GM19328 (cell line): ENCODE results near the gene DNAH8.
"Not testable (repeated sequence)": the region's sequence is repeated elsewhere in the genome, so short reads cannot be mapped to it uniquely, and the experiment has no call there.

Experiments used
- ATAC-seq: cut with Tn5 transposase; IDR thresholded peaks from one replicate; pipeline ENCODE4 v1.9.1; 2021; ENCODE audit warnings: mild to moderate bottlenecking, moderate library complexity; ENCODE audit not compliant: unreplicated experiment

DNAH8 gene

GRCh38 chr6:38827024-38827423, 111.9 kb downstream of the DNAH8 start:
- no peak for ATAC-seq

GRCh38 chr6:38831865-38832264, 116.8 kb downstream of the DNAH8 start:
- no peak for ATAC-seq

- no peak for ATAC-seq
These were observed 118.2 kb downstream of the DNAH8 start for GRCh38 chr6:38833320-38833719.

GRCh38 chr6:38836585-38836984, 121.5 kb downstream of the DNAH8 start:
- ATAC-seq: no peak

- ATAC-seq: no peak
These were observed 122.0 kb downstream of the DNAH8 start for GRCh38 chr6:38837101-38837500.

- ATAC-seq: no peak
These were observed 128.7 kb downstream of the DNAH8 start for GRCh38 chr6:38843798-38844197.

- ATAC-seq: no peak
These were observed 130.8 kb downstream of the DNAH8 start for GRCh38 chr6:38845931-38846330.

- no peak for ATAC-seq
These were observed 131.2 kb downstream of the DNAH8 start for GRCh38 chr6:38846361-38846760.

GRCh38 chr6:38846844-38847243, 131.7 kb downstream of the DNAH8 start:
- ATAC-seq: no peak

- ATAC-seq: no peak
These were observed 132.4 kb downstream of the DNAH8 start for GRCh38 chr6:38847497-38847896.

- ATAC-seq: no peak
These were observed 133.6 kb downstream of the DNAH8 start for GRCh38 chr6:38848760-38849159.

GRCh38 chr6:38852215-38852614, 137.1 kb downstream of the DNAH8 start:
- no peak for ATAC-seq

- no peak for ATAC-seq
These were observed 138.1 kb downstream of the DNAH8 start for GRCh38 chr6:38853236-38853635.

GRCh38 chr6:38856492-38856891, 141.4 kb downstream of the DNAH8 start:
- ATAC-seq: no peak

- no peak for ATAC-seq
These were observed 142.7 kb downstream of the DNAH8 start for GRCh38 chr6:38857815-38858214.

- no peak for ATAC-seq
These were observed 144.9 kb downstream of the DNAH8 start for GRCh38 chr6:38860041-38860440.

GRCh38 chr6:38861926-38862401, 146.9 kb downstream of the DNAH8 start:
- no peak for ATAC-seq

- no peak for ATAC-seq
These were observed 150.5 kb downstream of the DNAH8 start for GRCh38 chr6:38865521-38866174.

GRCh38 chr6:38867726-38868125, 152.6 kb downstream of the DNAH8 start:
- no peak for ATAC-seq

GRCh38 chr6:38871741-38872568, 156.8 kb downstream of the DNAH8 start:
- ATAC-seq: no peak

GRCh38 chr6:38873001-38873400, 157.9 kb downstream of the DNAH8 start:
- ATAC-seq: no peak

GRCh38 chr6:38873816-38874215, 158.7 kb downstream of the DNAH8 start:
- ATAC-seq: not testable (repeated sequence)
